ENCODE results near the gene CCDC60.

CCDC60 gene

GRCh38 chr12:119375883-119376190 is 41.3 kb downstream of the CCDC60 start:
- H3K27ac ChIP-seq (ENCODE audit: low read depth, low read length): no peak overlapping the region
- no peaks in the 10 kb centered on the region for H3K27me3 ChIP-seq (ENCODE audit: control insufficient read depth, low read length)
- no peaks in the 10 kb centered on the region for H3K9me3 ChIP-seq (ENCODE audit: control insufficient read depth, insufficient read depth, low read length)
- H3K36me3 ChIP-seq (ENCODE audit: control insufficient read depth, low read length): no peaks in the 10 kb centered on the region
- no peaks in the 10 kb centered on the region for H4K20me1 ChIP-seq (ENCODE audit: control insufficient read depth, insufficient read depth, low read depth, low read length)
- H3K4me2 ChIP-seq (ENCODE audit: low read length): no peak overlapping the region
- H3K79me2 ChIP-seq (ENCODE audit: control insufficient read depth, low read length): no peaks in the 10 kb centered on the region
- TF ChIP-seq CTCF (IDR thresholded peaks at IDR 0.05; ENCODE audit: low read depth, low read length, poor library complexity, severe bottlenecking): no peak
- no peak for TF ChIP-seq EZH2phosphoT487 (IDR thresholded peaks at IDR 0.05; ENCODE audit: borderline replicate concordance, low read length)
- H3K4me1 ChIP-seq (ENCODE audit: control insufficient read depth, low read length): no peaks in the 10 kb centered on the region
- no peak overlapping the region for H3K4me3 ChIP-seq (ENCODE audit: low read length)
- no peaks in the 10 kb centered on the region for H3F3A ChIP-seq (ENCODE audit: control insufficient read depth, insufficient read depth)
- no peaks in the 10 kb centered on the region for H3K9me2 ChIP-seq (replicated peaks; ENCODE audit: control insufficient read depth, low read length)

- Histone ChIP-seq H3K4me1 (ENCODE audit: control insufficient read depth, low read length) (no peaks in the 10 kb centered on the region), H3K79me2 (ENCODE audit: control insufficient read depth, low read length) (no peaks in the 10 kb centered on the region), H4K20me1 (ENCODE audit: control insufficient read depth, insufficient read depth, low read depth, low read length) (no peaks in the 10 kb centered on the region), H3K4me2 (ENCODE audit: low read length) (no peak overlapping the region), H3K9me3 (ENCODE audit: control insufficient read depth, insufficient read depth, low read length) (0 out of 2 replicates have a peak, but pooled peaks cover 3% of the 10 kb centered on the region), H3K4me3 (ENCODE audit: low read length) (no peak overlapping the region), H3F3A (ENCODE audit: control insufficient read depth, insufficient read depth) (no peaks in the 10 kb centered on the region), H3K9me2 (replicated peaks; ENCODE audit: control insufficient read depth, low read length) (no peaks in the 10 kb centered on the region), H3K27me3 (ENCODE audit: control insufficient read depth, low read length) (no peaks in the 10 kb centered on the region), H3K27ac (ENCODE audit: low read depth, low read length) (no peak overlapping the region), H3K36me3 (ENCODE audit: control insufficient read depth, low read length) (no peaks in the 10 kb centered on the region)
- no peak for TF ChIP-seq EZH2phosphoT487 (IDR thresholded peaks at IDR 0.05; ENCODE audit: borderline replicate concordance, low read length)
- TF ChIP-seq CTCF (IDR thresholded peaks at IDR 0.05; ENCODE audit: low read depth, low read length, poor library complexity, severe bottlenecking): no peak
These were observed 44.4 kb downstream of the CCDC60 start for GRCh38 chr12:119378903-119379302.

DNA sequence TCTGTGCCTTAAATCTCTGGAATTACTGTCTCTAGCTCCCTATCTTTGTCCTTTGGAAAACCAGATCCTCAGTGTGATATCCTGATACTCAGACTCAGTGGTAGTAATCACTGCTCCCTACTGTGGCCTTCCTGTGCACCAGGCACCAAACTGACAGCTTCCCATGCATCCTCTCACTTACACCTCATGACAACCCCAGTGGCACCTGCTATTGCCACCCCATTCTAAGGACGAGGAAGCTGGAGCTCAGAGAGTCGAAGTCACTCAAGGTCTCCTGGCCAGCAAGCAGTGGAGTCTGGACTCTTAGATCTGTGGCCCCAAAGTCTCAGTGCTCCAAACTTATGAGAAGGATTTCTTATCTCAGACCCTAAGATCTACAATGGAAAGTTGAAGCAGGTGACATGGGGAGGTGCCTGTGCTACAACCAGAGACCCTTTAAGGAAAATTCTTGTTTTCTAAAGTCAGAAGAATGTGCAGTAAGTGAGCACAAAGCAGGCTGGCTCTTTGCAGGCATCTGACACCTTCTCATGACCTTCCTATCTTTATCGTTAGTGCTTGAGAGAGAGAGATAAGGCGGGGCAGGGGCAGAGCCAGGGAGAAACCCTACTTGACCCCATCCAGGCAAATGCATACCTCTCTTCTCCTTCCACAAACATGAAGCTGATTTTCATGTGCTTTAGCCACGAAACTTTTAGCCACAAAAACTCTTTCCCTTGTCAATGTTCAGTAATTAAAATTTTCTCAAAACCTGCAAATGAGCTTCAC is 47.1 kb downstream of the CCDC60 start:
- Histone ChIP-seq H3K79me2 (ENCODE audit: control insufficient read depth, low read length) (no peaks in the 10 kb centered on the region), H3K9me3 (ENCODE audit: control insufficient read depth, insufficient read depth, low read length) (0 out of 2 replicates have a peak, but pooled peaks cover 3% of the 10 kb centered on the region), H3K36me3 (ENCODE audit: control insufficient read depth, low read length) (no peaks in the 10 kb centered on the region), H3K4me3 (ENCODE audit: low read length) (no peak overlapping the region), H3K9me2 (replicated peaks; ENCODE audit: control insufficient read depth, low read length) (no peaks in the 10 kb centered on the region), H4K20me1 (ENCODE audit: control insufficient read depth, insufficient read depth, low read depth, low read length) (no peaks in the 10 kb centered on the region), H3F3A (ENCODE audit: control insufficient read depth, insufficient read depth) (no peaks in the 10 kb centered on the region), H3K27ac (ENCODE audit: low read depth, low read length) (no peak overlapping the region), H3K27me3 (ENCODE audit: control insufficient read depth, low read length) (no peaks in the 10 kb centered on the region), H3K4me1 (ENCODE audit: control insufficient read depth, low read length) (no peaks in the 10 kb centered on the region), H3K4me2 (ENCODE audit: low read length) (no peak overlapping the region)
- TF ChIP-seq EZH2phosphoT487 (IDR thresholded peaks at IDR 0.05; ENCODE audit: borderline replicate concordance, low read length) (no peak), CTCF (IDR thresholded peaks at IDR 0.05; ENCODE audit: low read depth, low read length, poor library complexity, severe bottlenecking) (no peak)

Data from DOHH2 (cell line).